NCI-H774 (cell line): Measurements from ENCODE around the gene DNAL1.

ENCODE experiments used
- DNase-seq: peaks from one replicate; lab custom pipeline; 2025; lab: John Stamatoyannopoulos, UW

Gene DNAL1

GRCh38 chr14:73744175-73744867 is 99.5 kb downstream of the DNAL1 start:
- no peak for DNase-seq

GRCh38 chr14:73744874-73745529 is 100.2 kb downstream of the DNAL1 start:
- no peak for DNase-seq

- DNase-seq, result no peak
Measured at GRCh38 chr14:73745571-73746519, 101.1 kb downstream of the DNAL1 start.

GRCh38 chr14:73746520-73747378 is 102.0 kb downstream of the DNAL1 start:
- DNase-seq, result no peak

- DNase-seq, result no peak
Measured at GRCh38 chr14:73747379-73748211, 102.8 kb downstream of the DNAL1 start.

- no peak for DNase-seq
Measured at GRCh38 chr14:73748858-73749357, 104.1 kb downstream of the DNAL1 start.

- DNase-seq, result no peak
Measured at GRCh38 chr14:73749706-73750530, 105.1 kb downstream of the DNAL1 start.

- no peak for DNase-seq
Measured at GRCh38 chr14:73750531-73750901, 105.7 kb downstream of the DNAL1 start.

- DNase-seq, result no peak
Measured at GRCh38 chr14:73751157-73751691, 106.4 kb downstream of the DNAL1 start.

- DNase-seq, result no peak
Measured at GRCh38 chr14:73752297-73752992, 107.7 kb downstream of the DNAL1 start.
